OCI-M1 (cell line): ENCODE results near the gene PRTFDC1.

Source experiments
- DNase-seq: peaks from one replicate; lab custom pipeline; 2025; lab: John Stamatoyannopoulos, UW

PRTFDC1 gene

GRCh38 chr10:24872790-24873182, 79.6 kb downstream of the PRTFDC1 start:
- no peak for DNase-seq

- DNase-seq: no peak
These were observed 80.2 kb downstream of the PRTFDC1 start for GRCh38 chr10:24872049-24872789.

- DNase-seq: no peak
These were observed 81.1 kb downstream of the PRTFDC1 start for GRCh38 chr10:24871011-24871935.

GRCh38 chr10:24869354-24870015, 82.9 kb downstream of the PRTFDC1 start:
- no peak for DNase-seq

GRCh38 chr10:24866604-24867583, 85.5 kb downstream of the PRTFDC1 start:
- peak; percentile 81 for DNase-seq

GRCh38 chr10:24865783-24866182, 86.6 kb downstream of the PRTFDC1 start:
- no peak for DNase-seq

GRCh38 chr10:24862589-24862988, 89.8 kb downstream of the PRTFDC1 start:
- DNase-seq: no peak

- DNase-seq: no peak
These were observed 93.8 kb downstream of the PRTFDC1 start for GRCh38 chr10:24858288-24859270.

- DNase-seq: no peak
These were observed 95.2 kb downstream of the PRTFDC1 start for GRCh38 chr10:24857031-24857725.

GRCh38 chr10:24854256-24854655, 98.2 kb downstream of the PRTFDC1 start:
- DNase-seq: no peak

- DNase-seq: no peak
These were observed 98.7 kb downstream of the PRTFDC1 start for GRCh38 chr10:24853661-24854060.

- DNase-seq: no peak
These were observed 100.8 kb downstream of the PRTFDC1 start for GRCh38 chr10:24851629-24852028.

GRCh38 chr10:24850727-24851296, 101.6 kb downstream of the PRTFDC1 start:
- DNase-seq: no peak

- no peak for DNase-seq
These were observed 102.7 kb downstream of the PRTFDC1 start for GRCh38 chr10:24849501-24850299.

- no peak for DNase-seq
These were observed 103.4 kb downstream of the PRTFDC1 start for GRCh38 chr10:24849051-24849450.

GRCh38 chr10:24848195-24848594, 104.2 kb downstream of the PRTFDC1 start:
- no peak for DNase-seq

- DNase-seq: no peak
These were observed 105.0 kb downstream of the PRTFDC1 start for GRCh38 chr10:24847112-24848070.
